Karpas-422 (cell line): ENCODE results near the gene PLA2G4B. TPM values are rescaled to one million over a fixed set of nuclear protein-coding genes. Genes with fewer than 3 reads are reported as not detected.

Experiments
- DNase-seq: peaks from one replicate; pipeline ENCODE4 v3.0.0-alpha.2; 2015
- H2AFZ ChIP-seq: fragments of 200-600 bp; sonication (generic); 2 replicates; pipeline ENCODE4 v1.6.1; 2014; ENCODE audit warnings: antibody characterized with exemption, low read length, mixed read lengths
- H3K27ac ChIP-seq: fragments of 200-600 bp; sonication (generic); 2 replicates; pipeline ENCODE4 v1.5.1; 2014; ENCODE audit warnings: mild to moderate bottlenecking, low read length, moderate library complexity
- H3K27me3 ChIP-seq: fragments of 200-600 bp; sonication (generic); 2 replicates; pipeline ENCODE4 v1.6.1; 2014; ENCODE audit warnings: low read length, mixed read lengths
- H3K36me3 ChIP-seq: fragments of 200-600 bp; sonication (generic); 2 replicates; pipeline ENCODE4 v1.6.1; 2014; ENCODE audit warnings: low read length, mixed read lengths; ENCODE audit not compliant: insufficient read depth
- H3K4me1 ChIP-seq: fragments of 200-600 bp; sonication (generic); 2 replicates; pipeline ENCODE4 v1.6.1; 2014; ENCODE audit warnings: mild to moderate bottlenecking, low read length, mixed read lengths
- H3K4me2 ChIP-seq: fragments of 200-600 bp; sonication (generic); 2 replicates; pipeline ENCODE4 v1.6.1; 2014; ENCODE audit warnings: low read length, low read depth, mild to moderate bottlenecking; ENCODE audit not compliant: poor library complexity, severe bottlenecking
- H3K4me3 ChIP-seq: fragments of 200-600 bp; sonication (generic); 2 replicates; pipeline ENCODE4 v1.5.1; 2014; ENCODE audit warnings: mild to moderate bottlenecking, antibody characterized with exemption, low read length, mixed read lengths
- H3K79me2 ChIP-seq: fragments of 200-600 bp; sonication (generic); 2 replicates; pipeline ENCODE4 v1.6.1; 2014; ENCODE audit warnings: mild to moderate bottlenecking, low read length, mixed read lengths
- H3K9ac ChIP-seq: fragments of 200-600 bp; sonication (generic); 2 replicates; pipeline ENCODE4 v1.6.0; 2014; ENCODE audit warnings: low read length
- H3K9me2 ChIP-seq: fragments of 200-600 bp; sonication (generic), shearing (Covaris generic); replicated peaks from 2 replicates; pipeline ENCODE4 v1.6.0; 2014; ENCODE audit warnings: mild to moderate bottlenecking, low read length, moderate library complexity; ENCODE audit not compliant: insufficient read depth
- H3K9me3 ChIP-seq: fragments of 300-700, 200-600 bp; sonication (generic); 2 replicates; pipeline ENCODE4 v1.6.1; 2014; ENCODE audit warnings: low read length, mixed read lengths
- H4K20me1 ChIP-seq: fragments of 200-600 bp; sonication (generic); 2 replicates; pipeline ENCODE4 v1.6.1; 2014; ENCODE audit warnings: mild to moderate bottlenecking, antibody characterized with exemption, low read length, low read depth; ENCODE audit not compliant: insufficient read depth
- total RNA-seq: library from RNA; depleted of rRNA; stranded (reverse); fragments of >200 nt; shearing (Covaris generic); gene quantifications from 2 replicates; pipeline ENCODE4 v1.2.3, GENCODE V29; 2014; ENCODE audit warnings: low replicate concordance

PLA2G4B gene
- total RNA-seq, 1 experiment from 2014 or later: 2.2 TPM

DNA sequence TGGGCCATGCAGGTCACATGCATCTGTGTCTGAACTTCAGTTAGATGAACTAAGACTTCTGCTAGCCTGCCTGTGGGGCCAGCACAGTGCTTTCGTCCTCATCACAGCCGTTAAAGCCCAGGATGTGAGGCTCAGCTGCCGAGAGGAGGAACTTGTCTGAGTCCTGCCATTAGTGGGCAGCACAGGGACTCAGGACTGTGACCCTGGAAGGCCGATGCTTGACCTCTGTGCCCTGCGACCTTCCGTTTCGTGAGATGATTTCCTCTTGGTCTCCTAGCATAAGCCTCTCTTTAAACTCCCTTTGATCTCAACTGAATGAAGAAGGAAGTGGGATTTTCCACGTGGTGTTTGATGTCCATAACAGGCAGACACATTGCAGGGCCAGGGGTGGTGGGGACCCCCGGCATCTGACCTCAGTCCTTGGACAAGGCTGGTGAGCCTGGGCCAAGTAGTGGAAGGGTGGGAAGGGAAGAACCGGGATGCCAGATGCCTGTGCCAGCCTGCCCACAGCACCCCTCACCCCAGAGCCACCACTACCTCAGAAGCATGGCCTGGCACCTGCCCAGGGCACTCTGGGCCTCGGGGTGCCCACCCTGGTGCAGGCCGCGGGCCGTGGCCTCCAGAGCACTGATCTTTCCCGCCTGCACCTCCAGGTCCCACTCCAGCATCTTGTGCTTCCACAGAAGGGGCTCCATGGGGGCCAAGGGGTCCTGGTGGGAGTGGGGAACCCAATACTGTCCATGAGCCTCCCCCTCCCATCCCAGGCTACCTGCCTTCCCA lies 21.6 kb downstream of the PLA2G4B start:
- no peaks in the 10 kb centered on the region for H3K36me3 ChIP-seq
- no peak overlapping the region for H3K4me2 ChIP-seq
- H3K9me2 ChIP-seq: no peaks in the 10 kb centered on the region
- H4K20me1 ChIP-seq: no peaks in the 10 kb centered on the region
- H3K9ac ChIP-seq: no peak overlapping the region
- no peak for DNase-seq
- no peak overlapping the region for H3K4me3 ChIP-seq
- H3K9me3 ChIP-seq: no peaks in the 10 kb centered on the region
- H3K4me1 ChIP-seq: no peaks in the 10 kb centered on the region
- no peak overlapping the region for H3K27ac ChIP-seq
- no peaks in the 10 kb centered on the region for H3K79me2 ChIP-seq
- no peaks in the 10 kb centered on the region for H3K27me3 ChIP-seq
- no peak overlapping the region for H2AFZ ChIP-seq

DNA sequence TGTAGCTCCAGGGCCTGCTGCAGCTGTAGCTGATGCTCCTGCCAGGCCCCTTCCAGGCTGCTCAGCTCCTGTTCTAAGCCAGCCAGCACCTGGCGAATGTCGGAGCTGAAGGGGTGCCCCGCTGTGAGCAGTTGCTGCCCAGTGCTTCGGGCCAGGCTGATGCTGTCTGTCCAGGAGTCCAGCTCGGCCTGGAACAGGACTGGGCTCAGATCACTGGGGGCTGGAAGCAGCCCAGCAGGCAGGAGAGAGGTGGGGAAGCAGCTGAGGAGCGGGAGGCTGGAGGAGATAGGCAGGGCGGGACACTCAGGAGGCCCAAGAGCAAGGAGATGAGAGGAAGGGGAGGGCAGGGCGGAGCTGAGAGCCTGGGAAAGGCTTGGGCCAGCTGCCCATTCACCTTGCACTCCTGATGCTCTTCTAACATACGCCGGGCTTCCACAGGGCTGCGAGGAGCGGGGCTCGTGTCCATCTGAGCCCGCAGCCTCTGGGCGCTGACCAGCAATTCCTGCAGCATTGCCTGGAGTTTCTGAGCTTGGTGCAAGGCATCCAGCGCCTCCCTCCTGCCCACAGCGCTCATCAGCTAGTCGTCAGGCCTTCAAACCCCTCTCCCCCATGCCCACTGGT lies 23.2 kb downstream of the PLA2G4B start:
- Histone ChIP-seq H3K4me1 (no peaks in the 10 kb centered on the region), H3K27me3 (no peaks in the 10 kb centered on the region), H3K9ac (no peak overlapping the region), H3K4me3 (no peak overlapping the region), H3K27ac (no peak overlapping the region), H3K9me2 (no peaks in the 10 kb centered on the region), H3K36me3 (no peaks in the 10 kb centered on the region), H4K20me1 (no peaks in the 10 kb centered on the region), H3K79me2 (no peaks in the 10 kb centered on the region), H3K9me3 (no peaks in the 10 kb centered on the region), H2AFZ (no peak overlapping the region), H3K4me2 (no peak overlapping the region)
- DNase-seq: no peak

DNA sequence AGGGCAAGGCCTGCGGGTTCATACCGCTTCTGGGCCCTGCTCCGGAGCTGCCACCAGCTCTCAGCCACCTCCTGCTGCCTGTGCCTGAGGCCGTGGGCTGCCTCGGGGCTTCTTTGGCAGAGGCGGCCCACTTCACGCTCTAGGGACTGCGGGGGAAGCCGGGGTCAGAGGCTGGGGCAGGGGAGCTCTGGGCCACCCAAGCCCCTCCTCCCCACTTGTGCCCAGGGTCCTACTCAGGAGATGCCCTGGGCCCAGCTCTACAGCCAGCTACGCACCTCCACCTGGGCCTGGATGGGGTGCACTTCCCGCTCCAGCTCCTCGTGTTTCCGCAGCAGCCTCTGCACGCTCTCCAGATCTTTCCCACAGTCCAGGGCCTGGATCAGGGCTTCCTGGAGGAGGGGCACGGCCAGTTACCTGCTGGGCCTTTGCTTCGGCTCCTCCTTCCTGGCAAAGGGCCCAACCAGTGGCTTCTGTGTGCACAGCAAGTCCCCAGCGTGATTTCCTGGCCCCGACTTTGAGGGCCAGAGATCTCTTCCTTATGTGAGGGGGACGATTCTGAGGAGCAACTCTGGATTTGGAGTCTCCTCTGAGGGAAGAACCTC lies 24.0 kb downstream of the PLA2G4B start:
- no peak overlapping the region for H2AFZ ChIP-seq
- H3K36me3 ChIP-seq: no peaks in the 10 kb centered on the region
- H3K4me1 ChIP-seq: no peaks in the 10 kb centered on the region
- H3K27ac ChIP-seq: no peak overlapping the region
- no peaks in the 10 kb centered on the region for H4K20me1 ChIP-seq
- H3K9me2 ChIP-seq: no peaks in the 10 kb centered on the region
- no peaks in the 10 kb centered on the region for H3K9me3 ChIP-seq
- H3K4me2 ChIP-seq: no peak overlapping the region
- H3K9ac ChIP-seq: no peak overlapping the region
- no peaks in the 10 kb centered on the region for H3K27me3 ChIP-seq
- H3K4me3 ChIP-seq: no peak overlapping the region
- no peak for DNase-seq
- no peaks in the 10 kb centered on the region for H3K79me2 ChIP-seq

DNA sequence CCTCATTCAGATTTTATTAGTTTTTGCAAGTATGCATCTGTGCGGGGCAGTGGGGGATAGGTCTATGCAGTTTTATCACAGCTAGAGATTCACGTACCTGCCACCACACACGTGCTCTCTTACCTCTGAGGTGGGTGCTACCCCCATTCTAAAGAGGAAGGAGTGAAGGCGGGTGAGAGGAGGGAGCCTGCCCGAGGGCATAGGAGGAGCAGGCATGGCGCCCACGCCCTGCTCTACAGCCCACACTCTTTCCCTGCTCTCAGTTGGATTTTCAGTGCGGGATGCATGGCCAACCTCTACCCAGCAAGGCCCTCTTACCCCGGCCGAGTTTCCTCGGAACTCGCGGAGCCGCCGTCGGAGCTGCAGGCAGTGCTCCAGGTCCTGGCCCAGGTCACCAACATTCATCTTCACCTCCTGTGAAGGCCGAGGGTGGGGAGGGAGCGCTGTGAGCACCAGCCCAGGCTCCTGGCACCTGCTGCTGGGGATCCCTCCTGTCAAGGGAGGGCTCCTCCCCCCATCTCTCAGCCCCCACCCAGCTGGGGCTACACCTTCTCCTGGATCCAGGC lies 26.9 kb downstream of the PLA2G4B start:
- H3K27ac ChIP-seq: no peak overlapping the region
- H3K4me3 ChIP-seq: no peak overlapping the region
- H3K4me1 ChIP-seq: no peaks in the 10 kb centered on the region
- H3K9me3 ChIP-seq: no peaks in the 10 kb centered on the region
- no peak overlapping the region for H2AFZ ChIP-seq
- H3K9me2 ChIP-seq: no peaks in the 10 kb centered on the region
- H3K9ac ChIP-seq: no peak overlapping the region
- no peak for DNase-seq
- no peak overlapping the region for H3K4me2 ChIP-seq
- H3K36me3 ChIP-seq: no peaks in the 10 kb centered on the region
- H3K27me3 ChIP-seq: no peaks in the 10 kb centered on the region
- no peaks in the 10 kb centered on the region for H3K79me2 ChIP-seq
- H4K20me1 ChIP-seq: no peaks in the 10 kb centered on the region

DNA sequence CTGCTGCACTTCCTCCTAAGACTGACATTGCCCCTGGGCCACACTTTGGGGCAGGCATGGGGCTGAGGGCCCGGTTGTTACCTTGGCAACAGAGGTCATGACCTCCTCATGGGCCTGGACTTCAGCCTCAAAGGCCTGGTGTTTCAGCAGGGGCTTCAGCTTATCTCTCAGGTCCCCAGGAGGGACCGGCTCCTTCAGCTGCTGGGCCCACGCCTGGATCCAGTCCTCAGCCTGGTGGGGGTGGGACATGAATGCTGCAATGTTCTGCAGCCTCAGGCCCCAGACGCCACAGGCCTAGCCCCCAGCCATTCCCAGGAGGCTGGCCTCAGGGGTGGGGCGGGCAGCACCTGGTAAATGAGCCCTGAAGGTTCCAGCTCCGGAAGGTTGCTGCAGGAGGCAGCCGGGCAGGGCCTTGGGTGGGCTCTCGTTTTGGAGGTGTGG lies 27.6 kb downstream of the PLA2G4B start:
- Histone ChIP-seq H3K9ac (no peak overlapping the region), H3K4me3 (no peak overlapping the region), H3K79me2 (no peaks in the 10 kb centered on the region), H3K4me2 (no peak overlapping the region), H2AFZ (no peak overlapping the region), H4K20me1 (no peaks in the 10 kb centered on the region), H3K27ac (no peak overlapping the region), H3K36me3 (no peaks in the 10 kb centered on the region), H3K9me3 (no peaks in the 10 kb centered on the region), H3K4me1 (no peaks in the 10 kb centered on the region), H3K27me3 (no peaks in the 10 kb centered on the region), H3K9me2 (no peaks in the 10 kb centered on the region)
- no peak for DNase-seq

DNA sequence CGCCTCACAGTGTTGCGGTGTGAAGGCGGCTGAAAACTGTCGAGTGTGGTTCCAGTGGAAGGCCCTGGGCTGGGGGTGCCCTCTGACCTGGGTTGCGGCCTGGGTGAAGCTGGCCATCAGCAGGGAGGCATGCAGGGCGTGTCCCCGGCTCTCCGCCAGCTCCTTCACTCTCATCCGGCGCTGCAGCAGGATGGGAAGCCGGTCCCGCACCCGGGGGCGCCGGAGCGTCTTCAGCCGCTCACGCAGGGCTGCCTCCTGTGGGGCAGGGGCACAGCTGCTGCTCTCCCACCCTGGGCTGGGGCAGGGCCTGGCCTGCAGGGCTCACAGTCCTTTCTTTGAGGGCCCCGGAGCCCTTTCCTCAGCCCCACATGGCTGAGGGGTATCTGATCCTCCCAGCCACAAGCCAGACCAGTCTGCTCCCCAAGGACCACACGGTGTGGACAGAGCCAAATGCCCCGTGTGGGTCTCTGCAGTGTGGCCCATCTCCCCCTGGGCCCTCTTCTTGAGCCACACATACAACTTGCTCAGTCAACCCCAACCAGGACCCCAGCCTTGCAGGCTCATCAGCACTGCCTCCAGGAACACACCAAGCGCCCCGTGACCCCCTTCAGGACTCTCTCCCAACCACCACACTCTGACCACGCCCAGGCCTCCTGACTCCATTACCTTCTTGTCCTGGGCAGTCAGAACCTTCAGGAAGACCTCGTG lies 28.4 kb downstream of the PLA2G4B start:
- Histone ChIP-seq H3K79me2 (no peaks in the 10 kb centered on the region), H3K9me2 (no peaks in the 10 kb centered on the region), H2AFZ (no peak overlapping the region), H3K36me3 (no peaks in the 10 kb centered on the region), H3K4me3 (no peak overlapping the region), H4K20me1 (no peaks in the 10 kb centered on the region), H3K9ac (no peak overlapping the region), H3K27me3 (no peaks in the 10 kb centered on the region), H3K9me3 (no peaks in the 10 kb centered on the region), H3K27ac (no peak overlapping the region), H3K4me2 (no peak overlapping the region), H3K4me1 (no peaks in the 10 kb centered on the region)
- no peak for DNase-seq

DNA sequence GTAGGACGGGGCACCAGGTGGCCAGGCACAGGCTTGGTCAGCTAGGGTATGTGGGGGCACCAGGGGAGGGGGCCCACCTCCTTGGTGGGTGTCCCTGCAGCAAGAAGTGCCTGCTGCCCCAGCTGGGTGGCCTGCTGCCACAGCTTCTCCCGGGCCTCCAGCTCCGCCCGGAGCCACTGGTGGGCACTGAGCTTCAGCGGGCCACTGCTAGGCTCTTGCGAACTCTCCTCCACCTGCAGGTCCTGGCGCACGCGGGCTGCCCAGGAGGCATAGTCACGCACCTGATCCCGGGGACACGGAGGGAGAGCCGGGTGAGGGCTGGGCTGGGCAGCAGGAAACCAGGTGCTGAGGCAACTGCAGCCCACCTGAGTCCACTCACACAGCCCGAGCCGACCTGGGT lies 29.7 kb downstream of the PLA2G4B start:
- no peak overlapping the region for H3K4me2 ChIP-seq

More for the DNA sequence above, 29.7 kb downstream of the PLA2G4B start:
- H3K9ac ChIP-seq: no peak overlapping the region
- H3K4me1 ChIP-seq: no peaks in the 10 kb centered on the region
- no peaks in the 10 kb centered on the region for H3K79me2 ChIP-seq
- DNase-seq: no peak
- no peak overlapping the region for H2AFZ ChIP-seq
- no peak overlapping the region for H3K27ac ChIP-seq
- no peaks in the 10 kb centered on the region for H3K9me2 ChIP-seq
- no peaks in the 10 kb centered on the region for H3K27me3 ChIP-seq
- no peaks in the 10 kb centered on the region for H3K9me3 ChIP-seq
- 0 out of 2 replicates have a peak, but pooled peaks cover 3% of the 10 kb centered on the region for H4K20me1 ChIP-seq
- H3K4me3 ChIP-seq: no peak overlapping the region
- H3K36me3 ChIP-seq: no peaks in the 10 kb centered on the region
